Heart right ventricle (tissue), 16 donors: ENCODE results near the gene ADCK2. TPM values are rescaled to one million over a fixed set of nuclear protein-coding genes. Genes with fewer than 3 reads are reported as not detected.

Experiments used
- ATAC-seq, 8 donors: fragments of 200-7000 bp; cut with Tn5 transposase; one replicate each; pipeline ENCODE4 v1.9.1; 2020; ENCODE audit warnings: mild to moderate bottlenecking in 8 of 8, moderate library complexity in 8 of 8, moderate number of reproducible peaks in 1 of 8
- DNase-seq, 2 donors: peaks; one replicate each; pipeline ENCODE4 v3.0.0-alpha.2; 2020
- H3K27ac ChIP-seq, 10 donors: fragments of 200-600 bp; sonication (generic) in 2 of 10; one replicate each; pipeline versions ENCODE4 v1.5.0 to v1.8.0; 2020 to 2022; ENCODE audit warnings: mild to moderate bottlenecking in 3 of 10
- H3K27me3 ChIP-seq, 7 donors: fragments of 200-600 bp; one replicate each; pipeline ENCODE4 v1.8.0; 2021 to 2022; ENCODE audit warnings: mild to moderate bottlenecking in 2 of 7
- H3K36me3 ChIP-seq, 9 donors: fragments of 200-600 bp; sonication (generic) in 1 of 9; one replicate each; pipeline versions ENCODE4 v1.5.0 to v1.8.0; 2020 to 2022; ENCODE audit warnings: mild to moderate bottlenecking in 2 of 9
- H3K4me1 ChIP-seq, 9 donors: fragments of 200-600 bp; sonication (generic) in 1 of 9; one replicate each; pipeline versions ENCODE4 v1.5.0 to v1.8.0; 2020 to 2022; ENCODE audit warnings: mild to moderate bottlenecking in 4 of 9
- H3K4me3 ChIP-seq, 10 donors: fragments of 200-600 bp; sonication (generic) in 2 of 10; one replicate each; pipeline versions ENCODE4 v1.5.0 to v1.8.0; 2020 to 2022; ENCODE audit warnings: mild to moderate bottlenecking in 7 of 10, moderate library complexity in 2 of 10
- H3K9me3 ChIP-seq, 11 donors: fragments of 200-600 bp in 10 of 11; sonication (generic) in 2 of 11; one replicate each; pipeline versions ENCODE4 v1.5.0 to v1.8.0; 2013 to 2022; ENCODE audit warnings: mild to moderate bottlenecking in 2 of 11, control low read depth in 1 of 11, moderate library complexity in 1 of 11
- CTCF ChIP-seq, 9 donors: fragments of 200-600 bp; sonication (generic) in 2 of 9; IDR thresholded peaks; one replicate each; pipeline versions ENCODE4 v1.5.0 to v1.8.0; 2021 to 2022; ENCODE audit warnings: antibody characterized with exemption in 9 of 9, mild to moderate bottlenecking in 5 of 9, moderate library complexity in 1 of 9
- WGBS, 2 donors: extraction: QIAGEN DNeasy Blood & Tissue Kit; methylation state at CpG; one replicate each; pipeline ENCODE4 v1.1.7; 2013; ENCODE audit warnings: inconsistent platforms in 1 of 2; 5-methylcytosine and 5-hydroxymethylcytosine counted together
- intact Hi-C, 10 donors: fragments of 100-400 bp; cut with DNase I; formaldehyde crosslinking; loops; one replicate each; pipeline versions ENCODE4 v1.11.1 to v1.14.2; 2022
- polyA plus RNA-seq, 2 donors: library from polyadenylated mRNA; stranded (reverse); fragments of 200-250 nt; gene quantifications; one replicate each; pipeline ENCODE4 v1.2.3, GENCODE V29; 2013
- total RNA-seq, 10 donors: library from RNA; stranded (reverse); fragmentation: NEBNext Ultra II Directional in 3 of 10; extraction: Animal tissue kit (Norgen Biotek cat#: 25700) in 3 of 10; gene quantifications; one replicate each; pipeline versions ENCODE4 v1.2.1 to v1.2.4, GENCODE V29; 2021 to 2023
- donor health status: Arrhythmogenic right ventricular cardiomyopathy.
- donor health status: ischemic (EF 13 %, LVEDD 7.1; RV severe dilation, severe dysfunction).
- donor health status: healthy with polysubstance abuse.
- donor health status: DM: no; HTN: yes; CAD: no.
- donor health status: DM: no; HTN: no; CAD: no.
- donor health status: ischemic (EF 25% LVEDD 6.9; RV normal size, moderate dysfunction).
- donor health status: ischemic (EF 25% LVEDD 5.7; RV mildly dilated, moderate dysfunction).
- donor health status: healthy.
- donor health status: DM: yes; HTN: yes; CAD: no.
- donor health status: Ischemic cardiomyopathy.
- donor health status: ischemic (EF 35%, LVEDD 5.7; RV mildly dilated, moderate dysfunction).
- donor health status: nonischemic (EF 11% LVEDD 7.7; RV severe dilation, severe dysfunction).
- donor health status: DM: yes; HTN: yes; CAD: no.
- donor health status: PGD.
- donor health status: ischemic (EF 29% LVEDD 5.4; RV normal size, mild dysfunction).
- donor health status: nonischemic (EF 23%, LVEDD 6.1; RV moderate dilation, normal function).

The ADCK2 gene
- total and polyA plus RNA-seq, 12 donors = 5.6 to 11.4 (median 8.2) TPM

- Histone ChIP-seq H3K4me3 (no peak overlapping the region), H3K27me3 (no peaks in the 10 kb centered on the region), H3K9me3 (no peaks in the 10 kb centered on the region), H3K36me3 (peaks cover 0 to 59% (median 3%) of the 10 kb centered on the region in 9 donors), H3K27ac (no peak overlapping the region), H3K4me1 (peaks cover 0 to 29% (median 24%) of the 10 kb centered on the region in 9 donors)
- no peak for TF ChIP-seq CTCF (IDR thresholded peaks at IDR 0.05)
- 94 to 96% methylated on average over 20 of the region's 20 CpGs for WGBS, 2 donors
- intact Hi-C loops = loop anchor here in 4 of 10 donors (10.0 kb wide), 1 partner anchor 337 kb away; the partner anchor contains the start of gene MRPS33 (in 4 of the 4)
- ATAC-seq (no peak), DNase-seq (no peak)
Observed at GRCh38 chr7:140678081-140678815, 5.5 kb downstream of the ADCK2 start.

- Histone ChIP-seq H3K27me3 (no peaks in the 10 kb centered on the region), H3K4me3 (no peak overlapping the region), H3K27ac (no peak overlapping the region), H3K4me1 (peaks cover 0 to 24% (median 18%) of the 10 kb centered on the region in 9 donors), H3K9me3 (no peaks in the 10 kb centered on the region), H3K36me3 (peaks cover 0 to 64% (median 3%) of the 10 kb centered on the region in 9 donors)
- DNase-seq = no peak
- TF ChIP-seq CTCF (IDR thresholded peaks at IDR 0.05) = no peak
- no peak for ATAC-seq
- intact Hi-C loops = loop anchor here in 4 of 10 donors (10.0 kb wide), 1 partner anchor 336 kb away; the partner anchor contains the start of gene MRPS33 (in 4 of the 4)
- 95 to 99% methylated on average over 7 of the region's 7 CpGs for whole genome bisulfite sequencing, 2 donors
Observed at GRCh38 chr7:140678816-140679130, 6.0 kb downstream of the ADCK2 start.

- TF ChIP-seq CTCF (IDR thresholded peaks at IDR 0.05) = no peak
- ATAC-seq = no peak
- Histone ChIP-seq H3K4me3 (no peak overlapping the region), H3K9me3 (no peaks in the 10 kb centered on the region), H3K4me1 (peaks cover 0 to 20% (median 14%) of the 10 kb centered on the region in 9 donors), H3K27ac (no peak overlapping the region), H3K36me3 (peaks cover 0 to 68% (median 3%) of the 10 kb centered on the region in 9 donors), H3K27me3 (no peaks in the 10 kb centered on the region)
- no peak for DNase-seq
- 91 to 94% methylated on average over 9 of the region's 9 CpGs for WGBS, 2 donors
- intact Hi-C loops = loop anchor here in 4 of 10 donors (10.0 kb wide), 1 partner anchor 336 kb away; the partner anchor contains the start of gene MRPS33 (in 4 of the 4)
Observed at GRCh38 chr7:140679186-140679585, 6.4 kb downstream of the ADCK2 start.

- Histone ChIP-seq H3K9me3 (no peaks in the 10 kb centered on the region), H3K4me3 (no peak overlapping the region), H3K36me3 (peaks cover 0 to 84% (median 3%) of the 10 kb centered on the region in 9 donors), H3K27ac (no peak overlapping the region), H3K4me1 (peaks cover 0 to 3% (median 0%) of the 10 kb centered on the region in 9 donors), H3K27me3 (no peaks in the 10 kb centered on the region)
- intact Hi-C loops = no loop called here
- no peak for TF ChIP-seq CTCF (IDR thresholded peaks at IDR 0.05)
- WGBS, 2 donors = 92% methylated on average over 7 of the region's 7 CpGs
- ATAC-seq (no peak), DNase-seq (no peak)
Observed at GRCh38 chr7:140680886-140681285, 8.1 kb downstream of the ADCK2 start.
